CD8-positive, alpha-beta memory T cell (primary cell): Measurements from ENCODE around the gene KRT6B. TPM values are rescaled to one million over a fixed set of nuclear protein-coding genes. Genes with fewer than 3 reads are reported as not detected.

ENCODE experiments used
- CTCF ChIA-PET: fragments of 350-600 bp; sonication (Branson Sonifier 250); formaldehyde crosslinking; loops from one replicate; lab custom pipeline; 2021; ENCODE audit warnings: antibody characterized with exemption; lab: Charles Lee
- POLR2A ChIA-PET: fragments of 350-600 bp; sonication (Branson Sonifier 250); formaldehyde crosslinking; loops from one replicate; lab custom pipeline; 2021; ENCODE audit warnings: antibody characterized with exemption; lab: Charles Lee
- DNase-seq, 5 donors: peaks; one replicate each; pipeline versions ENCODE4 v3.0.0 to v3.0.0-alpha.2; 2020 to 2022; ENCODE audit warnings: mixed read lengths in 1 of 5
- H3K27ac ChIP-seq: one replicate; pipeline ENCODE4 v1.7.0; 2013; ENCODE audit warnings: low read depth, mild to moderate bottlenecking, low read length, moderate library complexity
- H3K27me3 ChIP-seq: 2 replicates; pipeline ENCODE4 v1.7.0; 2013; ENCODE audit warnings: low read length, mild to moderate bottlenecking; ENCODE audit not compliant: insufficient read depth, poor library complexity, severe bottlenecking
- H3K36me3 ChIP-seq: 2 replicates; pipeline ENCODE4 v1.7.0; 2013; ENCODE audit warnings: mild to moderate bottlenecking, low read length, moderate library complexity; ENCODE audit not compliant: insufficient read depth
- H3K4me1 ChIP-seq: 2 replicates; pipeline ENCODE4 v1.7.0; 2013; ENCODE audit warnings: mild to moderate bottlenecking, low read length, moderate library complexity; ENCODE audit not compliant: insufficient read depth
- H3K4me3 ChIP-seq: 2 replicates; pipeline ENCODE4 v1.7.0; 2013; ENCODE audit warnings: mild to moderate bottlenecking, low read length
- H3K9me3 ChIP-seq: 2 replicates; pipeline ENCODE4 v1.7.0; 2013; ENCODE audit warnings: mild to moderate bottlenecking, low read length
- H3K27ac Mint-ChIP-seq, 8 donors: one replicate each; pipeline ENCODE4 v1.8.0; 2020 to 2021; ENCODE audit warnings: mixed read lengths in 8 of 8, mild to moderate bottlenecking in 6 of 8, inconsistent platforms in 3 of 8, moderate library complexity in 3 of 8
- H3K27me3 Mint-ChIP-seq, 2 donors: one replicate each; pipeline ENCODE4 v1.8.0; 2020 to 2021; ENCODE audit warnings: mixed read lengths in 2 of 2, mild to moderate bottlenecking in 1 of 2, moderate library complexity in 1 of 2
- H3K36me3 Mint-ChIP-seq, 3 donors: one replicate each; pipeline ENCODE4 v1.8.0; 2020 to 2021; ENCODE audit warnings: mixed read lengths in 3 of 3, inconsistent platforms in 1 of 3, mild to moderate bottlenecking in 1 of 3
- H3K4me1 Mint-ChIP-seq, 3 donors: one replicate each; pipeline ENCODE4 v1.8.0; 2020 to 2021; ENCODE audit warnings: mixed read lengths in 3 of 3, inconsistent platforms in 1 of 3, mild to moderate bottlenecking in 1 of 3
- H3K4me3 Mint-ChIP-seq, 7 donors: one replicate each; pipeline ENCODE4 v1.8.0; 2020 to 2021; ENCODE audit warnings: mixed read lengths in 7 of 7, mild to moderate bottlenecking in 6 of 7, moderate library complexity in 4 of 7, inconsistent platforms in 2 of 7
- H3K9me3 Mint-ChIP-seq, 5 donors: one replicate each; pipeline ENCODE4 v1.8.0; 2020 to 2022; ENCODE audit warnings: mixed read lengths in 5 of 5, mild to moderate bottlenecking in 3 of 5, moderate library complexity in 2 of 5, inconsistent platforms in 1 of 5
- polyA plus RNA-seq: library from polyadenylated mRNA; unstranded; fragments of 300-500 nt; fragmentation: Illumina TruSeq; gene quantifications from one replicate; pipeline ENCODE4 v1.2.3, GENCODE V29; 2021
- total RNA-seq, 2 experiments: library from RNA; stranded (reverse); gene quantifications; one replicate each; pipeline ENCODE4 v1.2.3, GENCODE V29; 2021

The KRT6B gene
- total and polyA plus RNA-seq, 3 experiments from 2014 or later = not detected

DNA sequence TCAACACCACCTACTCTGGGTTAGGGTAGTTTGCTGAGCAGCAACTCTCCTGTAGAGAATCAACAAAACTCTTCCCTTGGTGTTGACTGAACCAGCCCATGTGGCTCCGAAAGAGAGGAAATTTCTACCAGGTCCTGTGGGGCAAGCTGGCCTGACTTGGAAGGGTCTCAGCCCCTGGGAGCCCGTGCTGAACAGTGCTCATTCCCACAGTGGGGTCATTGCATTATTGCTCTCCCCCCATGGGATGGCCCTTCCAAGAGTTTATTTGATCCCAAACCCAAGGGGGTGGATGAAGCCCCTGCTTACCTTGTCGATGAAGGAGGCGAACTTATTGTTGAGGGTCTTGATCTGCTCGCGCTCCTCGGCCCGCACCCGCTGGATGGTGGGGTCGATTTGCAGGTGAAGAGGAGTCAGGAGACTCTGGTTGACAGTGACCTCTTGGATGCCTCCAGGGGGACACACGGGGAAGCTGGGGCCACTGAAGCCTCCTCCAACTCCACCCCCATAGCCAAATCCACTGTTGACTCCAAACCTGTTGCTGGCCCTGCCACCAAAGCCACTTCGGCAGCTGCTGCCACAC is 18.4 kb downstream of the KRT6B start:
- no peak overlapping the region for H3K27ac Mint-ChIP-seq
- H3K36me3 Mint-ChIP-seq = no peaks in the 10 kb centered on the region
- H3K36me3 ChIP-seq = no peaks in the 10 kb centered on the region
- H3K27ac ChIP-seq = no peak overlapping the region
- H3K4me1 ChIP-seq = no peaks in the 10 kb centered on the region
- no peaks in the 10 kb centered on the region for H3K9me3 ChIP-seq
- H3K4me3 ChIP-seq = no peak overlapping the region
- no peak for DNase-seq
- POLR2A ChIA-PET = no interaction called here
- H3K4me3 Mint-ChIP-seq = no peak overlapping the region
- peaks cover 11% of the 10 kb centered on the region for H3K27me3 ChIP-seq
- CTCF ChIA-PET = no interaction called here
- no peaks in the 10 kb centered on the region for H3K4me1 Mint-ChIP-seq
- H3K27me3 Mint-ChIP-seq = peaks cover 18 to 65% of the 10 kb centered on the region in 2 donors
- H3K9me3 Mint-ChIP-seq = no peaks in the 10 kb centered on the region

DNA sequence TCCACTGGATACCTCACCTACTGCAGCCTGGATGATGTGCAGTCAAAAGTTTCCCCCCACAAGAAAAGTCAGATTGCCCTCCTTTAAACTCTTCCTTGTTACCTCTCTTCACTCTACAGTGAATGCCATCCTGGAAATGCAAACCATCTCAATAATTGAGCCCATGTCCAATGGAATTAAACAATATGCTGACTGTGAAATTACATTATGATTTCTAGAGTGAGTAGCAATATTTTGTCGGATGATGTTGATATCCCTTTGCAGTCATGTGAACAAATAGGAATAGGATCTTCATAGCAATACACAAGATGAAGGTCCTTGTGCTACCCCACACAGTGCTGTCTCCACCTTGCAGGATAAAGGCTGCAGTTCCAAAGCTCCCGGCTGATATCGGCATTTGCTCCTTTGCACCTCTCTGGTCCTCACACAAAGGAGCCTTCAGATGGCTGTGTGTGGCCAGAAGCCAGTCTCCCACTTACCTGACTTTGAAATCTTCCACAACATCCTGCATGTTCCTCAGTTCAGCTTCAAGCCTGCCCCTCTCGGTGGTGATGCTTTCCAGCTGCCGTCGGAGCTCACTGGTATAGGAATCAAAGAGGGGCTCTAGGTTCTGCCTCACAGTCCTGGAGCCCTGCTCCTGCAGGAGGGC is 19.3 kb downstream of the KRT6B start:
- no peaks in the 10 kb centered on the region for H3K9me3 ChIP-seq
- no peak overlapping the region for H3K4me3 ChIP-seq
- CTCF ChIA-PET = no interaction called here
- peaks cover 11% of the 10 kb centered on the region for H3K27me3 ChIP-seq
- Mint-ChIP-seq H3K27ac (no peak overlapping the region), H3K4me3 (no peak overlapping the region), H3K4me1 (no peaks in the 10 kb centered on the region), H3K36me3 (no peaks in the 10 kb centered on the region), H3K27me3 (peaks cover 18 to 65% of the 10 kb centered on the region in 2 donors), H3K9me3 (no peaks in the 10 kb centered on the region)
- no peaks in the 10 kb centered on the region for H3K36me3 ChIP-seq
- POLR2A ChIA-PET = no interaction called here
- no peak overlapping the region for H3K27ac ChIP-seq
- H3K4me1 ChIP-seq = no peaks in the 10 kb centered on the region
- DNase-seq = no peak

DNA sequence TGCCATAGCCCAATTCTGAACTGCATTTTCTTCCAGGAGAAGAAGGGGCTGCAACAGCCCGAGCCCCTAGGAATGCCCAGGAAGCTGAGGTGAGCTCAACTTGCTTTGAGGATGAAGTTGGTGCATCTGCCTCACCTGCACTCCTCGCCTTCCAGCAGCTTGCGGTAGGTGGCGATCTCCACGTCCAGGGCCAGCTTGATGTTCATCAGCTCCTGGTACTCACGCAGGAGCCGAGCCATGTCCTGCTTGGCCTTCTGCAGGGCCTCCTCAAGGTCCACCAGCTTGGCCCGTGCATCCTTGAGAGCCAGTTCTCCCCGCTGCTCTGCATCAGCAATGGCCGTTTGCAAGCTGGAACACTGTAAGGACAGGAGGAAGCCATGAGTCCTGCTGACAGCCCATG is 23.8 kb downstream of the KRT6B start:
- POLR2A ChIA-PET = no interaction called here
- CTCF ChIA-PET = interaction anchor here (1.2 kb wide), 1 partner anchor 14 kb away, joined by 5 read pairs; no protein-coding TSS in a partner anchor
- no peak for DNase-seq
- peaks cover 18 to 51% of the 10 kb centered on the region in 2 donors for H3K27me3 Mint-ChIP-seq
- no peaks in the 10 kb centered on the region for H3K36me3 Mint-ChIP-seq
- Histone ChIP-seq H3K36me3 (no peaks in the 10 kb centered on the region), H3K9me3 (no peaks in the 10 kb centered on the region), H3K4me3 (no peak overlapping the region), H3K27me3 (peaks cover 11% of the 10 kb centered on the region), H3K27ac (no peak overlapping the region), H3K4me1 (no peaks in the 10 kb centered on the region)
- H3K27ac Mint-ChIP-seq = no peak overlapping the region
- no peaks in the 10 kb centered on the region for H3K4me1 Mint-ChIP-seq
- no peaks in the 10 kb centered on the region for H3K9me3 Mint-ChIP-seq
- no peak overlapping the region for H3K4me3 Mint-ChIP-seq

DNA sequence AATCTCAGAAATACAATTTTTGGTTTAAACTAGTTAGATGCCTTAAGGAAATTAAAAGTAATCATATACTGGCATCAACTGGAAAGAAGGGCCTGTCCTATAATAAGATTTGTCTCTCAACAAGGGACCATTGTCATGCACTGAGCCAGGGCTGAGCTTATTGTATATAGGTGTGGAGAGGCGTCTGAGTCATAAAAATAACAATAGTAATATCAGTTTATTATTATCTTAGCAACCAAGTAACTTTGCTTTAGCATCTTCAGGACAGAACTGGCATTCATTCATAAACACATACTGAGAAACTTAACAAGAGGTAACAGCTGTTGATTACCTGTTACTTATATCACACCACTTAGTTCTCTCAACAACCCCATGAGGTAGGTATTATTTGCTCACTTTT is 24.9 kb downstream of the KRT6B start:
- H3K27me3 Mint-ChIP-seq = peaks cover 13 to 50% of the 10 kb centered on the region in 2 donors
- no peaks in the 10 kb centered on the region for H3K4me1 Mint-ChIP-seq
- H3K27ac Mint-ChIP-seq = no peak overlapping the region
- no peak overlapping the region for H3K4me3 ChIP-seq
- no peak overlapping the region for H3K27ac ChIP-seq
- CTCF ChIA-PET = interaction anchor here (1.2 kb wide), 1 partner anchor 13 kb away, joined by 5 read pairs; no protein-coding TSS in a partner anchor
- H3K4me3 Mint-ChIP-seq = no peak overlapping the region
- H3K9me3 ChIP-seq = no peaks in the 10 kb centered on the region
- H3K36me3 ChIP-seq = no peaks in the 10 kb centered on the region
- POLR2A ChIA-PET = no interaction called here
- no peaks in the 10 kb centered on the region for H3K36me3 Mint-ChIP-seq
- H3K4me1 ChIP-seq = no peaks in the 10 kb centered on the region
- no peak for DNase-seq
- peaks cover 11% of the 10 kb centered on the region for H3K27me3 ChIP-seq
- no peaks in the 10 kb centered on the region for H3K9me3 Mint-ChIP-seq

DNA sequence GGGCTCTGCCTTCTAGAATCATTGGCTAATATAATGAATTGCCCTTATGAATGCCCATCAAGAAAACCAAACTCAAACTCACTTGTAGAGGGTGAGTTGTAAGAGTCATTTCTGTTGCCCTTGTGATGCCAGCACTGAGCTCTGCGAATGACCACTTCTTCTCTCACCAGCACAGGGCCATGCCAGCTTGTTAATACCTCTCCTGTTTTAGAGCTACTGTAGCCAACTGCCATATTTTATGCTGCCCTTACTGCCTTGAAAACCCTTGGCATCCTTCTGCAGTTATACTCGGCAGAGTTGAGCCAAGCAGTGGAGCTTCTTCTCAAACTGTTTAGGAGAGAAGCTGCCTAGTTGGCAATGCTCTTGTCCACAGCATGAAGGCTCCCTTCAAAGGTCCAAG is 25.9 kb downstream of the KRT6B start:
- Histone ChIP-seq H3K27me3 (peaks cover 3% of the 10 kb centered on the region), H3K4me3 (no peak overlapping the region), H3K4me1 (no peaks in the 10 kb centered on the region), H3K36me3 (no peaks in the 10 kb centered on the region), H3K27ac (no peak overlapping the region), H3K9me3 (no peaks in the 10 kb centered on the region)
- ChIA-PET CTCF (no interaction called here), POLR2A (no interaction called here)
- no peak for DNase-seq
- Mint-ChIP-seq H3K4me1 (no peaks in the 10 kb centered on the region), H3K27ac (no peak overlapping the region), H3K9me3 (no peaks in the 10 kb centered on the region), H3K27me3 (peaks cover 14 to 52% of the 10 kb centered on the region in 2 donors), H3K36me3 (no peaks in the 10 kb centered on the region), H3K4me3 (no peak overlapping the region)

DNA sequence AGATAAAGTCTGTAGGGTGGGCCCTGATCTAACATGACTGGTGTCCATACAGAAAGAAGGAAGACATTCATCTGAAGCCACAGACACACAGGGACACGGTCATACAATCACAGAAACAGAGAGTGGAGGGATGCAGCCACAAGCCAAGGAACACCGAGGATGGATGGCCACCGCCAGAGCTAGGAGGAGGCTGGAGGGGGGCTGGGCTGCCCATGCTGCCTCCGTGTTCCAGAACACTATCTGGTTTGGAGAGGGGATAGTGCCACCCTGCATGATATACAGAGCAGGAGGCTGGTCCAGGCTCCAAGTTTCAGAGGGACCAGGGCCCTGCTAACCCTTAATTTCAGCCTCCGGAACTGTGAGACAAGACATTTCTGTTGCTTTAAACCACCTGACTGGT is 26.5 kb downstream of the KRT6B start:
- no peaks in the 10 kb centered on the region for H3K9me3 Mint-ChIP-seq
- H3K4me3 ChIP-seq = no peak overlapping the region
- POLR2A ChIA-PET = no interaction called here
- H3K4me1 ChIP-seq = no peaks in the 10 kb centered on the region
- no peak overlapping the region for H3K27ac ChIP-seq
- CTCF ChIA-PET = no interaction called here
- H3K4me3 Mint-ChIP-seq = no peak overlapping the region
- H3K36me3 ChIP-seq = no peaks in the 10 kb centered on the region
- no peaks in the 10 kb centered on the region for H3K4me1 Mint-ChIP-seq
- no peak for DNase-seq
- no peaks in the 10 kb centered on the region for H3K27me3 ChIP-seq
- no peaks in the 10 kb centered on the region for H3K9me3 ChIP-seq
- H3K27ac Mint-ChIP-seq = no peak overlapping the region
- peaks cover 14 to 47% of the 10 kb centered on the region in 2 donors for H3K27me3 Mint-ChIP-seq
- H3K36me3 Mint-ChIP-seq = no peaks in the 10 kb centered on the region

DNA sequence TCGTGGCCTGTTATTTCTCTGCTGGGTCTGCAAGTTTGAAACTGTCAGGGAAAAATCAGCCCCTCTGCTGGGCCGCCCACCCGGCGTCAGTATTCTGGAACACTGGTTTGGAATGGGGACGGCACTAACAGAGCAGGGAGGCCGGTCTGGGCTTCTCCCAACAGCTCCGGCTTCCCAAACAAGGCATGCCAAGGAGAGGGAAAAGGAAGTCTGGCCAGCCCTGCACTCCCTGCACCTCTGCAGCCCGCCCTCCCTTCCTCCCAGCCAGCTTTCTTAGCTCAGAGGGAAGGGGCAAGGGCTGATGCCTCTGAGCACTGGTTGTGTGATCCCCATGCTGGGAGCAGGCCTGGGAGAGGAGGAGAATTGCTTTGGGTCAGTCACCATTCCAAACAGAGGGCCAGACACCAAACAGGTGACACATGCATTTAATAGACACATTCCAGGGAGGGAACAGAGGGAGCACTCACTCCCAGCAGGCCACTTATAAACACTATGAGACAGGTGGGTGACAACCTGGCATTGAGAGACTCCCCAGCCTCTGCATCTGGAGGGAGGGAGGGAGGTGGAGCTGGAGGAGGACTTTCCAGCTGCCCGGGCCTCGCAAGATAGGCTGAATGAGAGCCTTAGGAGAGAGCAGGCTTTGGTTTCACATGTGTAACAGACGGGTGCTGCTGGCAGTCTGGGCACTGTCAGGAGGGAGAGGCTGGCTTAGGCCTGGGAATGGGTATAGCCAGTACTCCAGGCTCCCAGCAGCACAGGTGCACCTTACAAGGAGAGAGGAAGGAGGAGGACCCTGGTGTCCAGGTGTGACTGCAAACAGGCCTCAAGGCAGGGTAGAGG is 28.1 kb downstream of the KRT6B start:
- Histone ChIP-seq H3K36me3 (no peaks in the 10 kb centered on the region), H3K9me3 (no peaks in the 10 kb centered on the region), H3K27ac (no peak overlapping the region), H3K4me3 (no peak overlapping the region), H3K4me1 (no peaks in the 10 kb centered on the region), H3K27me3 (no peaks in the 10 kb centered on the region)
- no peaks in the 10 kb centered on the region for H3K9me3 Mint-ChIP-seq
- no peak overlapping the region for H3K4me3 Mint-ChIP-seq
- peak overlapping the region in 1 of 8 donors; percentile 88 for H3K27ac Mint-ChIP-seq
- no peaks in the 10 kb centered on the region for H3K4me1 Mint-ChIP-seq
- no peak for DNase-seq
- CTCF ChIA-PET = no interaction called here
- H3K27me3 Mint-ChIP-seq = peaks cover 14 to 38% of the 10 kb centered on the region in 2 donors
- POLR2A ChIA-PET = no interaction called here
- no peaks in the 10 kb centered on the region for H3K36me3 Mint-ChIP-seq

DNA sequence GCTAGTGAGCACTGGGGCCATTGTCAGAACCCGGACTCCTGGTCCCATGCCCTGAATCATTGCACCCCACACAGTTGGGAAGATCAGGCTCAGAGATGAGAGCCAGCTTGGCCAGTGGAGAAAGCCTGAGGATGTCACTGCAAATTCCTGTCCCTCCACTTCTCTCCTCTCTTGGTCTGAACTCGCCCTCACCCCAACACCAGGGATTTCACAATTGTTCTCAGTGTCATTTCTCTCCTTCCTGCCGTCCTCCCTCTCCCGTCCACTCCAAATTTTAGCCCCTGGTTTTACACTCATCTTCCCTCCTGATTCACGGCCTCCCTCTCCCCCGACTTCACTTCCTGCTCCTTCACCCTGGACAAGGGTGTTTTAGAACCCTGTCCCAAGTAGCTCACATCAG is 28.9 kb downstream of the KRT6B start:
- DNase-seq = no peak
- no peak overlapping the region for H3K27ac Mint-ChIP-seq
- no peaks in the 10 kb centered on the region for H3K27me3 ChIP-seq
- H3K36me3 ChIP-seq = no peaks in the 10 kb centered on the region
- H3K9me3 Mint-ChIP-seq = no peaks in the 10 kb centered on the region
- H3K4me1 Mint-ChIP-seq = no peaks in the 10 kb centered on the region
- POLR2A ChIA-PET = no interaction called here
- CTCF ChIA-PET = no interaction called here
- H3K36me3 Mint-ChIP-seq = no peaks in the 10 kb centered on the region
- no peak overlapping the region for H3K4me3 Mint-ChIP-seq
- H3K27me3 Mint-ChIP-seq = peaks cover 12 to 34% of the 10 kb centered on the region in 2 donors
- no peak overlapping the region for H3K4me3 ChIP-seq
- no peaks in the 10 kb centered on the region for H3K4me1 ChIP-seq
- H3K27ac ChIP-seq = no peak overlapping the region
- no peaks in the 10 kb centered on the region for H3K9me3 ChIP-seq
